GM19238 (cell line): Measurements from ENCODE around the gene BAIAP2L1.
"Not testable (repeated sequence)": the region's sequence is repeated elsewhere in the genome, so short reads cannot be mapped to it uniquely, and the experiment has no call there.

ENCODE experiments used
- DNase-seq: peaks from one replicate; pipeline ENCODE4 v3.0.0; 2011; ENCODE audit warnings: low spot score; ENCODE audit not compliant: insufficient read length

Gene BAIAP2L1

DNA sequence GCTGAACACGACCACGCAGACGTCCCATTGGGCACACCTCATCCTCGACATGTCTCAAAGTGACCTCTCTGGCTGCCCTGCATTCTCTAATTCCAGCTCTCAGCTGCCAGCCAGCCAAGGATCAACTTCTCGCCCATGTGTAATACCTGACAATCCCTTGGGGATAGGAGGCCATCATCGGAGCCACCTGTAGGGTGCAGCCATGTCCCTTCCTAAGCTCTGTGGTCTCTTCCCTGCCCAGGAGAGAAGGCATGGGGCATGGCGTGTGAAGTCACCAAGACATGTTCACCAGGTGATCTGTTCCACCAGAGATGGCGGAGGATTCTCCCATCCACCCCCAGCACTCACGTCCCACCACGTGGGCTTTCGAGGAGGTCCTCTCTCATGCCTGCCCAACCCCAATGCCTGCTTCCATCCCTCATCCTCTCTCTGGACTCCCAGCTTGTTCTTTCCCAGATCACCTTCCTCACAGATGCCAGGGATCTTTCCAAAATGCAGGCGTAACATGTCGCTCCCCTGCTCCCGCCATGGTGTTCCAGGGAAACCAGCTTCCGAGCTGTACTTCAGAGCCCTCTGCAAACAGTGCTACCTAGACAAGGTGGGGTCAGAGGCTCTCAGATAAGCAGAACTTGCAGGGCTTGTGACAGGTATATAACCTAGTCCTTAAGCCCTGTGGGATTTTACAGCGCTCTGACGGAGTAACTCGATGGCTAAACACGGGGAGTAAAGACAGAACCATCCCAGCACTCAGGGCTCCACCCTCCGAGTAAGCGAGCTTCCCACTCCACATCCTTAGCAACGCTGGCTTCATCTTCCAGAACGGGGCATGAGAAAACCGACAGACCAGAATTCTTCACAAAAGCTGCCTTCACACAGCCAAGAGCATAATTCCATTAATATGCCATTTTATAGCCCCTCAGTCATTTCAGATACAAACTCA is 78.3 kb downstream of the BAIAP2L1 start:
- DNase-seq, result no peak

DNA sequence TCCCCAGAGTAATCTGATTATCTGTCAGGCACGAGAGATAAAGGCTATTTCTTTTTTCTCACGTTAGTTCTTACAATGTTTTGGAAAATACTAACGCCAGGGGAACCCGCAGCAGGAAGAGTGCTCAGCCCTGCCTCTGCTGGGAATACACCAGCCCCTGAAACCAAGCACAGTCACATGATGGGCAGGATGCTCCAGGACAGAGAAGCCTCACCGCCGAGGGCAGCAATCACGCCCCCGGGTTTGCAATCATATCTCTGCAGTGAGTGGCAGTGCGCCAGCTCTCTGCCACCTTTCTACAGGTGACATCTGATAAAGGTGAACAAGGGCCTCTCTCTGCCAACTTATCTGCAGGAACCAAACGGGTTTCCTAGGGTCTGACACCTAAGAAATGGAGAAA is 79.6 kb downstream of the BAIAP2L1 start:
- DNase-seq, result no peak

DNA sequence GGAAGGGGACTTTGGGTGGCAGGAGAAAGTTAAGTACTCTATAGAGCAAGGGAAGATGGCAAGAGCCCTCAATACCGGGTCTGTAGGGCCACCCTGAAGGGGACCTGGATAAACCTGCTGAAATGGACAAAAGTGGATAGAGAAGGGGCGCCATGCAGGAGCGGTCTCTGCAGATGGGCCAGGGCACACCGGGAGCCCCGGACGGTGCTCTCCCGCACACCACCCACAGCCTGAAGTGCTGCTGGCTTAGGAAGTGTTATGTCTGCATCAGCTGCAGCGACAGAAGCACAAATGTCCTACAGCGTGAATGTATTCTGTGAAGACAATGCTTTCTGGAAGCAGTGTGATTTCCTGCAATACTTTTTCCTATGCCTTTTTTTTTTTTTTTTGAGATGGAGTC is 81.7 kb downstream of the BAIAP2L1 start:
- DNase-seq, result no peak

DNA sequence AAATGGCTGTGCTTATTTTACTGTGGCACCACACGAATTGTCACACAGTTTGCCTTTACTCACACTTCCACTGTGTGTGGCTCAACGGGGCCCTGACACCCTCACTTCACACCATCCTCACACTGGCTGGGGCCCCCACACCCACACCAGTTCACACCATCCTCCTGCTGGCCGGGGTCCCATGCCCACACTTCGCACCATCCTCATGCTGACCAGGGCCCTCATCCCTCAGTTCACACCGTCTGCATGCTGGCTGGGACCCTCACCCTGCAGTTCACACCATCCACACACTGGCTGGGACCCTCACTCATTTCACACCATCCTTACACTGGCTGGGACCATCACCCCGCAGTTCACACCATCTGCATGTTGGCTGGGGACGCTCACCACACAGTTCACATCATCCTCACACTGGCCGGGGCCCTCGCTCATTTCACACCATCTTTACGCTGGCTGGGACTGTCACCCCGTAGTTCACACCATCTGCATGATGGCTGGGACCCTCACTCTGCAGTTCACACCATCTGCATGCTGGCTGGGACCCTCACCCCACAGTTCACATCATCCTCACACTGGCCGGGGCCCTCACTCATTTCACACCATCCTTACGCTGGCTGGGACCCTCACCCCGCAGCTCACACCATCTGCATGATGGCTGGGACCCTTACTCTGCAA is 83.4 kb downstream of the BAIAP2L1 start:
- DNase-seq, result no peak

DNA sequence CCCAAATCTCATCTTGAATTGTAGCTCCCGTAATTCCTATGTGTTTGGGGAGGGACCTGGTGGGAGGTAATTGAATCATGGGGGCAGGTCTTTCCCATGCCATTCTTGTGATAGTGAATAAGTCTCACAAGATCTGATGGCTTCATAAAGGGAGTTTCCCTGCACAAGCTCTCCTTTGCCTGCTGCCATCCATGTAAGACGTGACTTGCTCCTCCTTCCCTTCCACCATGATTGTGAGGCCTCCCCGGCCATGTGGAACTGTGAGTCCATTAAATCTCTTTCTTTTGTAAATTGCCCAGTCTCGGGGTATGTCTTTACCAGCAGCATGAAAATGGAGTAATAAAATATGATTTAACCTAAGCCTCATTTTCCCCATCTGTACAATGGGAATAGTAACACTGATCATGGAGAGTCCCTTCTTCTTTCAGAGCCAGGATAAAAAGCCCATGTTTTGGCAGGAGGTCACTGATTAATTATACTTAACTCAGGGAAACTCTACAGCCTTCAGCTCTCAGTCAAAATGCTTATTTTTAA is 84.8 kb downstream of the BAIAP2L1 start:
- DNase-seq, result not testable (repeated sequence)

DNA sequence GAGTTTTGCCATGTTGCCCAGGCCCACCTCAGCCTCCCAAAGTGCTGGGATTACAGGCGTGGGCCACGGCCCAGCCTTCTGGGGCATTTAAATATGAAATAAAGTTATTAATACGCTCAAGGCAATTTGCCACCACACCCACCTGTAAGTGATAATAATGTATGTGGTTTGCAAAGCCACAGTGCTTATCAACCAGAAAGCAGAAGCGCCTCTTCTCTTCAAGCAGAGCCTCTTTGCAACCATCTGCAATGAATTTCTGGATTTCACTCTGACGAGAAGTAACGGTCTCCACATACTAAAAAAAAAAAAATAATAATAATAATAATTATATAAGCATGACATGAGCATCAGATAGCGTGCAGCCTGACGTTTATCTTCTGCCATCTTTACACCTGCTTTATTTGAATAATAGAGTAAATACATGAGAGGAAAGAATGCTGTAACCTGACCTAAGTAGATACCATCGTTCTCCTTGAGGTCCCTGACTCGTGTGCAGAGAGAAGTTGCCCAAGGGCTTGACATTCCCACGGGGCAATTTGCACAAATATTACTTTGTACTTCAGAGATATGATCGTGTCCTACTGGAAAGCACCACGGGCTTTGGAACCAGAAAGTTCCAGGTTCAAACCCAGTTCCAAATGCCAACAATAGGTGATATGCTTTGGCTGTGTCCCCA is 85.4 kb downstream of the BAIAP2L1 start:
- no peak for DNase-seq

DNA sequence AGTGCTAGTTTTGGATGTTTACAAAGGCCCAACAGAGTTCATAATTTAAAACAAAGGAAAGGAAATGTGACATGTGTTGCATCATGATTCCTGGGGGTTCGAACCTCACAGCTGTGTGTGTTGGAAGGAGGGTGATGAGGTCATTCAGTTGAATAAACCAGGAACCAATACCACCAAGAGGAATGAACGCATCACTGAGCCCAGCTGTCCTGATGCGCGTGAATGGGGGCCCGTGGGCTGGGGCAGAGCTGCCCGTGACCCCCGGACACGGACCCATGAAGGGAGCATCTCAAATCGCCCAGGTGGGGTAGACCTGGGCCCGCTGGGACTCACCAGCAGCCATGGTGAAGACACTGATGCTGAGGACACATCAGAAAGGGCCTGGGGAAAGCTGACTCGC is 86.4 kb downstream of the BAIAP2L1 start:
- no peak for DNase-seq

DNA sequence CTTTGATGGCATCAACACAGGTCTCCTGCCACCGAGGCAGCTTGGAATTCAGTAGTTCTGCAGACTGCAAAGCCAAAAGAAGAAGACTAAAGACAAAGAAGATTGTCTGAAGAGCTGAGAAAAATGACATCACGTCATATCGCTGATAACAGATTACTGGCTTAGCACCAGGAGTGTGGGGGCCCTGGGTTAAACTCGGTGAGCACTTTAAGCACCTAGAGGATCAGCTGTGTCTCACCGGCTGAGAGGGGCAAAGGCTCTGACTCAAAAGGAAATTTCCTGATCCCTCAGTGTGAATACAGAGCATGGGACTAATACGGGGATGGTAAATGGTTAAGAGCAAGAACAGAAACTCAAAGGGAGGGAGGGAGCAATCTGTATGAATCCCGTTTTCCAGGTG is 88.7 kb downstream of the BAIAP2L1 start:
- DNase-seq, result no peak

DNA sequence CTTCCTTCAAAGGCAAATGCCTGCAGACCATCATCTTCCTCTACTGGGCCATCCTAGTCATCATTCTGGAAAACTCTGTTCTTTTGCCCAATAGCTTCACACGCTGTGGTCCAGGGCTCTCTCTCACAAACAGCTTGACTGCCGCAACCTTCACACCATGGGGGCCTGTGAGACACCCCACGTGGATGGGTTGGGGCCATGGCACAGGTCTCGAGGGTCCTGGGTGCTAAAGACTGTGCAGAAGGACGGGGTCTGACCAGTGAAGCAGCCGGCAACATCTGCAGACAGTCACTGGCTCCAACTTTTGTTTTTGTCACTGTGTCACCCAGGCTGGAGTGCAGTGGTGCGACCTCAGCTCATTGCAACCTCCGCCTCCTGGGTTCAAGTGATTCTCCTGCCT is 91.3 kb downstream of the BAIAP2L1 start:
- DNase-seq, result no peak

DNA sequence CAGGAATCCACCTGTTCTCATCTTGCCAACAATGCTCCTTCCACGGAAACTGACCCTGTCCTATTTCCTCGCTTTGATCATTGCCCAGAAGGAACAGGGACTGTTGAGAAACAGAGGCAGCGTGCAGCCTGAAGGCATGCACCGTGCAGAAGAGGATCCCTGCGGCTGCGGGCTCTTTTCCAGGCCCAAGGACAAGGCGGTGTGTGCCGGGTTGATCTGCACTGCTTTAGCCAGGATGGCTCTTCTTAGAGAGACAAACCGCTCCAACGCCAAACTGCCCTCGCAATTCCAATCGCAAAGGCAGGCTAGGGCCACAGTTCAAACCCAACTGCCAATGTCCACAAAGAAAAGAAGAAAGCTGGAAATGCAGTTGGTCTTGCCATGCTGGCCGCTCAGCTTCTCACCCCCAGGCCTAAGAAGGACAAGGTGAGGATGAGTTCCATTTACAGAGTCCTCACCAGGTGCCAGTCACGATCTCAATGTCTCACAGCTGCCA is 92.9 kb downstream of the BAIAP2L1 start:
- DNase-seq, result no peak

DNA sequence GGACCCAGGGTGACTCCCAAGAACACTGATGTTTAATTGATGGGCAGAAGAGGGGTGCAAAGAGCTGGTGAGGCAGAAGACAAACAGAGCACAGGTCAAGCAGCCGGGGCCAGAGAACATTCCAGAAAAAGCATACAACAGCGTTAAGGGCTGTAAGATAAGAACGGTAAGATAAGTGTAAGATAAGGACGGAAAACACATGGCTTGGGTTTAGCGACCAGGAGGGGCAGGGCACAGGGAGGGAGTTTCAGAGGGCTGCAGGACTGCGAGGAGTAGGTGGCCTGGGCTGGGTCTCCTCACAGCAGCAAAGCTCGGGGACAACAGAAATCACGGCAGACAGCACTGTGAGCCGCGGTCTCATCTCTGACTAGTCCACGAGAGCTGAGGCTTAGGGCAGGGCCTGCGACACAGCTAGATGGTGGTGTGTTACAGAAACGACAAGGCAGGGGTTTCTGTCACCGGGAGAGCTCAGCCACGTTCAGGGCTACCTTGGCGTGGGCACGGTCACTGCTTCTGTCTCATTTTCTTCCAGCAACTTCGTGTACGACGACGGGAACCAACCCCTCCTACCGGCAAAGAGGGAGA is 94.8 kb downstream of the BAIAP2L1 start:
- DNase-seq, result no peak

DNA sequence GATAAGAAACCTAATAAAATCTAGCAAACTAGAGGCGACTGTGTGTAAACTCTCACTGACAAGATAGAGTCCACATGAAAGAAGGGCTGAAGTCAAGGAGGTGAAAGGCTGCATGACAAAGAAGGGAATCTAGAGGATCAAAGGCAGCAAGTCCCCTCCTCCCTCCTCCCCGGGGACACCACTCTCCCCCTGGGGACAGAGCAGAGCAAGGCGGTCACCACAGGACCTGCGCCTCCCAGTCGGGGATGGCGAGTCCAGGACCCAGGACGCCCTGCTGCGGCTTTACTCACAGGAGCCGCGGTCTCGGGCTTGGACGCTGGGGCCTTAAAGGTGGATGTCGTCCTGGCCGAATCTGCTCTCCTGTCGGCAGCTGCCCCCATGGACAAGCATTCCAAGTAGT is 97.0 kb downstream of the BAIAP2L1 start:
- no peak for DNase-seq

DNA sequence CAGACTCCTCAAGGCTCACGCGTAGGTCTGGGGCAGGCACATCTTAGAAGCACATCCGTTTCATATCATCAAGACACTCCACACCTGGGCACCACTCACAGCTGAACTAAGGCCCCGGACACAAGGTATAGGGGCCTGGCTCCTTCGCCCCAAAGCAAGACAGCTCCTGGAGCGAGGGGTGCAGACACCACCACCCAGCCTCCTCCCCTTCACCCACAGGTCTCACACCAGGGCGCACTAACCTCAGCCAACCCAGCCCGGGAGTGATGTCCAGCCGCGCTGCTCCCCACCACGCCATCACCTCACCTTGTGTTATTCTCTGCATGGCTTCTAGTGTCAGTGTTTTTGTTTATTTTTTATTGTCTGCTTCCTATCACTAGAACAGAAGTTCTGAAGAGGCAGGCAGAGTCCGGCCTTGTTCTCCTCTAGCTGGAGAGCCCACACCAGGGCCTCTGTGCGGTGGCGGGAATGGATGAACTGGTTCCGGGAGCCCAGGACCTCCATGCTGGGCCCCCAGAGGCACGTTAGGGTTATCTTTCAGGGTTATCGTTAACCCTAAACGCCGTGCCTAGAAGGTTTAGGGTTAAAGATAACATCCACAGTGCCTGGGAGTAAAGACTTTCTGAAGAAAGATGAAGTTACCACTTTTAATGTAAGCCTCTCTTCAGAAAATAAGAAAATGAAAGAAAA is 97.6 kb downstream of the BAIAP2L1 start:
- DNase-seq, result no peak

DNA sequence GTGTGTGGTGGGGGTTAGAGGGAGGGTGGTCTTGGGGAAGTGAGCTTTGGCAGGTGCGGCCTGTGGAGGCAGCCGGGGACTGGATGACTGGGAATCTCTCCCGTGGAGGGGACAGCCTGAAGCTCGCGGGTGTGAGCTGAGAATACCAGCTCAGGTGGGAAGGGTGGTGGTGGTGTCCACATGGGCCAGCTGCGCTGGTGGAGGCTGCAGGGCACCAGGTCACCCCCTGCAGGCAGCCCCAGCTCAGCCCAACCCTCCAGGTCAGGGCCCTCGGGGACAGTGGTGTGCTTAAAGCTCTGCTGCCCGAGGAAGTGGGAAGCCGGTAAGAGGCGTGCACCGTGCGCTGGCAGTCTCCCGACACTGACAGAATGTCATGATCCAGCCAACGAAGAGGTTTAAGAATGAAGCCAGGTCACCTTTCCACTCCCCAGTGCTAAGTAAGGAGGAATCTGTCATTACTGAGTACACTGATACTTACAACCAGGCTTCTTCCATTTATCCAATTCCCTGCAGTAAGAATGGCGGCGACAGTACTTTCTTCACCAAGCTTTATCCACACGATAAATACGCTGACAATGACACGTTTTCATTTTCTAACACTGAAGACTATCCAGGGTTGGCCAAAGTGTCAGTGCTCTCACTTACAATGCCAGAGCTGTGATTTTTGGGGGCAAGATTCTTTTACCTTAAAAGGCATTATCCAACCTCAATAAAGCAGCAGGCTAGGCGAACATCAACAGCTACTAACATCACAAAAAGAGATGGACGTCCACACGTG is 99.0 kb downstream of the BAIAP2L1 start:
- DNase-seq, result no peak

DNA sequence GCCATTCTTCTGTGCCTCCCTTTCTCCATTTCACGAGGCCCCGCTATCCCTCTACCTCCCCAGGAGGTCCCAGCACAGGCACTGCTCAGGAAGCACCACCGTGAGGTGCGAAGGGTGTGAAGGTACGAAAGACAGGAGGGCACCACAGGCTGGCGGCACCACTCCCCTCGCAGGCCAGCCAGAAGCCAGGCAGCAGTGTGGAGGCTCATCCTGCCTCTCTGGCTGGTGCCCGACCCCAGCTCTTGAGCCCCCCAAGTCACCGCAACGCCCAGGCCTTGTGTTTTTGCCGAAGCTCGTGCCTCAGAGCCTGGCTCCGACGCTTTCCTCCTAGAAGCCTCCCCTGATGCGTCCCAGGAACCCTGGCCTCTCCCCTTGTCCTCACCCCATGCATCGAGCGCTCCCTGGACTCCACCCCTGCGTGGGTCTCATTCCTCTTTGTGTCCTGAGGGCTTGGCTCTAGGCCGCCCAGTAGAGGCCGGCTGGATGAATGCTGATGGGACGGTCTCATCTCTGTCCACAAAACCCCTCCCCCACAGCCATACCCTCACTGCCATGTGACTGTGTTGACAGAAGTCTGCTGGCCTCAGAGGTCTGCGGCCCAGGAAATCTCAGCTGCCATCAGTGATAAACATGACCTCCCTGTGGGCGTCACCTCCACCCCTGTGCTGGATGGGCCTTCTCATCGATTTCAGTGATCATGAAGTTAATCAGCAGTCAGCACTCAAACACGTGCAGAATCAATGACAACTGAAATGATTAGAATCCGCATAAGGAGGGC is 100.1 kb downstream of the BAIAP2L1 start:
- no peak for DNase-seq

DNA sequence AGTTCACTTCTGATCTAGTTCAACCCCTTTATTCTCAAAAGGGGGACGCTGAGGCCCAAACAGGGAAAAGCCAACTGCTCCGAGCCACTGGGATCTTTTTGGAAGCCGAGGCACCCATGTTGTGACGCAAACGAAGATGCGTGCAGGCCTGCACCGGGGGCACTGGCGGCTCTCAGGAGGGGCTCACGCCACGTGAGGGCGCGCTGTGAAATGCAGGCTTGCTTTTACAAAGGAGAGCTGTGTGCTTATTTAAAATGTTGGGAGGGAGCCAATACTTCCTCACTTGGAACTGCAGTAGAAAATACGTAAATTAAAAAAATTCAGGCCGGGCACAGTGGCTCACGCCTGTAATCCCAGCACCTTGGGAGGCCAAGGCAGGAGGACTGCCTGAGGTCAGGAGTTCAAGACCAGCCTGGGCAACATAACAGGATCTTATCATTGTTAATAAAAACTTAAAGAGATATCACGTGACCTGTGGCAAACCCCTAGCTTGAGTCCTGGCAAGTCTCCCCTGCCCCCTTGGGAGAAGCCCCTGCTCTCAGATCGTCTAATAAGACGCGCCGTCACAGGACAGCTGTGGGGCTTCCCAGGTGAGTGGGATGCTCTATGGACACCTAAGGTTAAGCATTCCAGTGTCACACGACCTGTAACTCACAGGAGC is 103.1 kb downstream of the BAIAP2L1 start:
- no peak for DNase-seq

DNA sequence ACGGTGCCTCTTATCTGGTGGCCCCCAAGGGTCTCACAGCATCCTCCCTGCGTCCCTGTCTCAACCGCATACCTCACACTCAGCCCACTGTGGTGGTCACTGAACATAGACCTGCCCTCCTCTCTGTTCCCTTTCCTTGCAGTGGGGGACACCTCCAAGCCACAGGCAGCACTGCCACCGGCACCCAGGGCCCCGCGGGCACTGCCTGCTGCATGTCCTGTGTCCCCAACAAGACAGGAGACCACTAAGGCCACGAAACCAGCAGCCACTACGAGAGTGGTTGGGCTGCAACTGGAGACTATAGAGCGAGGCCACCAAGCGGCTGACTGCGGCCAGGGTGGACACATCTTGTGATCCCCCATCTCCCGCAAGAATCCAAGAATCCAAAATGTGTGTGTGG is 104.1 kb downstream of the BAIAP2L1 start:
- no peak for DNase-seq

DNA sequence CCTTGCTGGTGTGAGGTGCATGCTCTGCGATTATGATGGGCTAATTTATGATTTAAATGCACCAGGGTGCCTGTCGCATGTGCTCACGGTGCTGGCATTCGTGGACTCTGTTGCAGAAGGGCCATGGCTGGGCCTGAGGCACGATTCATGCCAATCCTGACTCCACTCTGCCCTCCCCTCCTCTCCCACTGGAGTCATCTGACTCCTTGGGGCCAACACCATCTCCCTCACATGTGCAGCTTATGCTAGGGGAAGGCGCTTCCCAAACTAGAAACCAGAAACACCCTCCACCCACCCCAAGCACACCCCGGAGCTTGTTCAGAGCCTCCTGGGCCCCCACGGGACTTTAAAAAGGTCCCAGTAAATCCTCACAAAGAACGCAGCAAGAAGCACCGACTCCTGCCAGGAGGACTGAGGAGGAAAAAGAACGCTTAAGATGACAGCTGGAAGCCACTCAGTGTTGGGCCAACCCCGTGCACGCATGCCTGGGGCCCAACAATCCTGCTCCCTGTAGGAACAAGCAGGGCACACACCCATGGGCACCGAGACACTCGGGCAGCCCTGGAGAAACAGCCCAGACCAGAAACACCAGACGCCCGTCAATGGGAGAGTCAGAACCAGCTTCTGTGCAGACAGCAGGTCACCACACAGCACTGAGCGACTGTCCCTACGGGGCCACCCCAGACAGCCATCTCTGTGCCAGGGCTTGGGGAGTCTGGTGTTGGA is 105.3 kb downstream of the BAIAP2L1 start:
- DNase-seq, result no peak
